ENCODE data around the gene TMPRSS3. TPM values are rescaled to one million over a fixed set of nuclear protein-coding genes. Genes with fewer than 3 reads are reported as not detected.

Gene TMPRSS3
- total and polyA plus RNA-seq, 10 donors: 0.22 to 6.0 (median 0.70) TPM; not detected in 1

GRCh38 chr21:42430521-42430920 is 34.7 kb upstream of the TMPRSS3 start:
- H3K36me3 ChIP-seq: peaks cover 0 to 69% (median 11%) of the 10 kb centered on the region in 6 donors
- peaks cover 0 to 69% (median 15%) of the 10 kb centered on the region in 7 donors for H3K27me3 ChIP-seq (replicated peaks in 1 of 7)
- no peak for DNase-seq
- intact Hi-C loops (cut with DNase I; ENCODE audit: low total_unique reads): no loop called here
- no peak for TF ChIP-seq CTCF (IDR thresholded peaks at IDR 0.05 in 8 of 11, conservative IDR thresholded peaks at IDR 0.05 in 3 of 11)
- no peak for TF ChIP-seq POLR2A (IDR thresholded peaks at IDR 0.05)
- no peak for TF ChIP-seq POLR2AphosphoS5 (IDR thresholded peaks at IDR 0.05)
- whole genome bisulfite sequencing, 5 donors: 81 to 96% (median 90%) methylated on average over 5 to 6 of the region's 6 CpGs
- H3K27ac ChIP-seq: no peak overlapping the region
- peaks cover 0 to 20% (median 14%) of the 10 kb centered on the region in 8 donors for H3K9me3 ChIP-seq
- peaks cover 6 to 22% (median 14%) of the 10 kb centered on the region in 6 donors for H3K4me1 ChIP-seq
- H3K4me3 ChIP-seq: no peak overlapping the region

- Histone ChIP-seq H3K4me1 (peaks cover 12 to 28% (median 20%) of the 10 kb centered on the region in 6 donors), H3K9me3 (peaks cover 0 to 20% (median 14%) of the 10 kb centered on the region in 8 donors), H3K4me3 (no peak overlapping the region), H3K27ac (no peak overlapping the region), H3K27me3 (replicated peaks in 1 of 7) (peaks cover 0 to 63% (median 15%) of the 10 kb centered on the region in 7 donors), H3K36me3 (peaks cover 0 to 63% (median 9%) of the 10 kb centered on the region in 6 donors)
- 45 to 70% (median 61%) methylated on average over 9 of the region's 9 CpGs for WGBS, 5 donors
- DNase-seq: no peak
- intact Hi-C loops (cut with DNase I; ENCODE audit: low total_unique reads): no loop called here
- TF ChIP-seq CTCF (IDR thresholded peaks at IDR 0.05 in 8 of 11, conservative IDR thresholded peaks at IDR 0.05 in 3 of 11): no peak
- TF ChIP-seq POLR2A (IDR thresholded peaks at IDR 0.05): no peak
- no peak for TF ChIP-seq POLR2AphosphoS5 (IDR thresholded peaks at IDR 0.05)
Observed at GRCh38 chr21:42429856-42430255, 34.0 kb upstream of the TMPRSS3 start.

- H3K36me3 ChIP-seq: peaks cover 0 to 54% (median 8%) of the 10 kb centered on the region in 6 donors
- 89 to 100% (median 95%) methylated on average over 1 of the region's 1 CpG for WGBS, 5 donors
Observed at GRCh38 chr21:42429021-42429420, 33.2 kb upstream of the TMPRSS3 start.

More at GRCh38 chr21:42429021-42429420, 33.2 kb upstream of the TMPRSS3 start:
- Histone ChIP-seq H3K27me3 (replicated peaks in 1 of 7) (peaks cover 0 to 67% (median 15%) of the 10 kb centered on the region in 7 donors), H3K27ac (no peak overlapping the region), H3K4me1 (peaks cover 19 to 37% (median 29%) of the 10 kb centered on the region in 6 donors), H3K9me3 (peaks cover 0 to 20% (median 14%) of the 10 kb centered on the region in 8 donors), H3K4me3 (no peak overlapping the region)
- DNase-seq: no peak
- no peak for TF ChIP-seq POLR2AphosphoS5 (IDR thresholded peaks at IDR 0.05)
- no peak for TF ChIP-seq CTCF (IDR thresholded peaks at IDR 0.05 in 8 of 11, conservative IDR thresholded peaks at IDR 0.05 in 3 of 11)
- TF ChIP-seq POLR2A (IDR thresholded peaks at IDR 0.05): no peak
- intact Hi-C loops (cut with DNase I; ENCODE audit: low total_unique reads): no loop called here

Measured in spleen (tissue), 11 donors.